B cell (primary cell): ENCODE results near the gene RABGAP1. TPM values are rescaled to one million over a fixed set of nuclear protein-coding genes. Genes with fewer than 3 reads are reported as not detected.
"Not testable (repeated sequence)": the region's sequence is repeated elsewhere in the genome, so short reads cannot be mapped to it uniquely, and the experiment has no call there.

Experiments
- ATAC-seq: fragments of 200-7000 bp; cut with Tn5 transposase; one replicate; pipeline ENCODE4 v1.10.0; 2021; ENCODE audit warnings: low read depth, mild to moderate bottlenecking, moderate number of reproducible peaks, moderate library complexity
- CTCF ChIA-PET: fragments of 350-600 bp; sonication (Branson Sonifier 250); formaldehyde crosslinking; loops from one replicate; lab custom pipeline; 2021; ENCODE audit warnings: antibody characterized with exemption, inconsistent platforms; lab: Charles Lee
- POLR2A ChIA-PET: fragments of 350-600 bp; sonication (Branson Sonifier 250); formaldehyde crosslinking; loops from one replicate; lab custom pipeline; 2021; ENCODE audit warnings: antibody characterized with exemption; lab: Charles Lee
- DNase-seq: peaks from one replicate; pipeline ENCODE4 v3.0.0; 2013
- H2AFZ ChIP-seq: 2 replicates; pipeline ENCODE4 v1.6.1; 2012; ENCODE audit warnings: mild to moderate bottlenecking, low read depth, low read length; ENCODE audit not compliant: insufficient read depth, poor library complexity, severe bottlenecking
- H3K27ac ChIP-seq, 2 donors: 1 replicate in 1 of 2; 2 replicates in 1 of 2; pipeline ENCODE4 v1.5.1; 2012 to 2013; ENCODE audit warnings: low read length in 2 of 2, mild to moderate bottlenecking in 2 of 2, moderate library complexity in 1 of 2
- H3K27me3 ChIP-seq, 4 experiments: fragments of 200-600 bp in 1 of 4; sonication (generic) in 1 of 4; replicated peaks in 1 of 4; 1 replicate in 2 of 4; 2 replicates in 2 of 4; pipeline versions ENCODE4 v1.6.1 to v1.7.0; 2013 to 2016; ENCODE audit warnings: low read length in 3 of 4, mild to moderate bottlenecking in 2 of 4, mixed read lengths in 1 of 4, moderate library complexity in 1 of 4; ENCODE audit not compliant: insufficient read depth in 4 of 4, control insufficient read depth in 3 of 4; ENCODE audit errors: control extremely low read depth in 1 of 4
- H3K36me3 ChIP-seq, 2 experiments: replicated peaks in 1 of 2; 1 replicate in 1 of 2; 2 replicates in 1 of 2; pipeline versions ENCODE4 v1.6.1 to v1.7.1; 2013; ENCODE audit warnings: low read length in 1 of 2; ENCODE audit not compliant: insufficient read depth in 2 of 2, control insufficient read depth in 1 of 2; ENCODE audit errors: control extremely low read depth in 1 of 2, extremely low read depth in 1 of 2
- H3K4me1 ChIP-seq, 2 donors: fragments of 200-600 bp in 1 of 2; sonication (generic) in 1 of 2; 1 replicate in 1 of 2; 2 replicates in 1 of 2; pipeline versions ENCODE4 v1.5.1 to v1.6.1; 2013 to 2017; ENCODE audit warnings: low read length in 2 of 2; ENCODE audit not compliant: control insufficient read depth in 2 of 2, insufficient read depth in 2 of 2
- H3K4me2 ChIP-seq: replicated peaks from 2 replicates; pipeline ENCODE3; 2012; ENCODE audit warnings: mild to moderate bottlenecking, low read depth, low read length; ENCODE audit not compliant: poor library complexity, severe bottlenecking
- H3K4me3 ChIP-seq, 5 experiments: fragments of 200-600 bp in 1 of 5; sonication (generic) in 1 of 5; 1 replicate in 3 of 5; 2 replicates in 2 of 5; pipeline versions ENCODE4 v1.5.1 to v1.7.0; 2011 to 2016; ENCODE audit warnings: low read length in 4 of 5, mild to moderate bottlenecking in 4 of 5, low read depth in 2 of 5, control low read depth in 1 of 5, moderate library complexity in 1 of 5; ENCODE audit not compliant: insufficient read depth in 1 of 5; ENCODE audit errors: control extremely low read depth in 1 of 5, extremely low read depth in 1 of 5
- H3K79me2 ChIP-seq: fragments of 200-600 bp; sonication (generic); one replicate; pipeline ENCODE4 v1.6.0; 2016; ENCODE audit warnings: low read length; ENCODE audit not compliant: control insufficient read depth, insufficient read depth
- H3K9ac ChIP-seq: fragments of 200-600 bp; sonication (generic); 2 replicates; pipeline ENCODE4 v1.6.1; 2017; ENCODE audit warnings: mild to moderate bottlenecking, low read length, moderate library complexity
- H3K9me3 ChIP-seq, 3 donors: one replicate each; pipeline versions ENCODE4 v1.6.1 to v1.7.1; 2013; ENCODE audit warnings: low read length in 2 of 3; ENCODE audit not compliant: control insufficient read depth in 2 of 3, insufficient read depth in 1 of 3; ENCODE audit errors: control extremely low read depth in 1 of 3
- H4K20me1 ChIP-seq: 2 replicates; pipeline ENCODE4 v1.6.0; 2012; ENCODE audit warnings: mild to moderate bottlenecking, low read length; ENCODE audit not compliant: insufficient read depth, control insufficient read depth, poor library complexity, severe bottlenecking
- H3K27ac Mint-ChIP-seq: one replicate; pipeline ENCODE4 v1.8.0; 2021; ENCODE audit warnings: mixed read lengths
- H3K27me3 Mint-ChIP-seq: one replicate; pipeline ENCODE4 v1.8.0; 2021; ENCODE audit warnings: mixed read lengths
- H3K4me1 Mint-ChIP-seq: one replicate; pipeline ENCODE4 v1.8.0; 2021; ENCODE audit warnings: mixed read lengths
- H3K4me3 Mint-ChIP-seq: one replicate; pipeline ENCODE4 v1.8.0; 2021; ENCODE audit warnings: mixed read lengths
- H3K9me3 Mint-ChIP-seq: one replicate; pipeline ENCODE4 v1.8.0; 2022; ENCODE audit warnings: mixed read lengths; ENCODE audit not compliant: insufficient read depth
- CTCF ChIP-seq: fragments of 200-600 bp; IDR thresholded peaks from one replicate; pipeline ENCODE4 v1.8.0; 2022; ENCODE audit warnings: antibody characterized with exemption, mild to moderate bottlenecking
- EZH2 ChIP-seq: IDR thresholded peaks from 2 replicates; pipeline ENCODE4 v1.6.1; 2012; ENCODE audit warnings: borderline replicate concordance, low read depth, mild to moderate bottlenecking, moderate library complexity, low read length; ENCODE audit not compliant: insufficient read depth, poor library complexity, severe bottlenecking
- WGBS: methylation state at CpG from one replicate; pipeline ENCODE4 v1.1.5; 2013; ENCODE audit warnings: missing lambda C conversion rate; ENCODE audit not compliant: insufficient coverage; 5-methylcytosine and 5-hydroxymethylcytosine counted together
- intact Hi-C: fragments of 100-400 bp; cut with micrococcal nuclease; formaldehyde crosslinking; loops from one replicate; pipeline ENCODE4 v1.10.0; 2022
- polyA plus RNA-seq: library from polyadenylated mRNA; depleted of rRNA; stranded (reverse); fragments of >200 nt; gene quantifications from 2 replicates; pipeline ENCODE4 v1.2.3, GENCODE V29; 2012
- total RNA-seq, 2 donors: library from RNA; stranded (reverse); fragments of 120-200 nt in 1 of 2; gene quantifications; 1 replicate in 1 of 2; 2 replicates in 1 of 2; pipeline versions ENCODE4 v1.2.3 to v1.2.4, GENCODE V29; 2013 to 2022

RABGAP1 gene
- total and polyA plus RNA-seq, 2 donors (not counting 1 experiment from before 2014, with no cell fraction given) = 13.9 to 81.0 TPM

- intact Hi-C loops = loop anchor here (1.0 to 10.0 kb wide), 7 partner anchors 8 to 440 kb away; partner anchors contain the start of genes PDCL, STRBP, ZBTB26 and ZBTB6
- POLR2A ChIA-PET = interaction anchor here (0.6 to 2.9 kb wide), 4 partner anchors 8 to 36 kb away, joined by 3 to 28 read pairs (median 10); partner anchors contain the start of genes RABGAP1, ZBTB26 and ZBTB6
- H4K20me1 ChIP-seq = no peaks in the 10 kb centered on the region
- peak within 1 kb of the TSS; percentile 79 to 94 for H3K27ac ChIP-seq
- no peaks in the 10 kb centered on the region for H3K9me3 ChIP-seq
- Mint-ChIP-seq H3K27ac (peak within 1 kb of the TSS; percentile 99), H3K27me3 (no peaks in the 10 kb centered on the region), H3K4me3 (peak within 1 kb of the TSS; percentile 97), H3K9me3 (no peaks in the 10 kb centered on the region), H3K4me1 (peaks cover 29% of the 10 kb centered on the region)
- TF ChIP-seq CTCF (peak; percentile 12), EZH2 (no peak)
- peak within 1 kb of the TSS; percentile 67 to 95 (median 85) for H3K4me3 ChIP-seq
- peak within 1 kb of the TSS; percentile 89 for H3K4me2 ChIP-seq
- H3K36me3 ChIP-seq = peaks cover 0 to 3% of the 10 kb centered on the region in 2 experiments
- DNase-seq = peak; percentile 99
- peak within 1 kb of the TSS; percentile 97 for H3K9ac ChIP-seq
- peak; percentile 91 for ATAC-seq
- H3K4me1 ChIP-seq = peaks cover 17 to 28% of the 10 kb centered on the region in 2 donors
- peak within 1 kb of the TSS; percentile 89 for H2AFZ ChIP-seq
- H3K79me2 ChIP-seq = peaks cover 59% of the 10 kb centered on the region
- WGBS = under 1% methylated on average over 59 of the region's 77 CpGs
- H3K27me3 ChIP-seq = no peaks in the 10 kb centered on the region
- CTCF ChIA-PET = interaction anchor here (0.8 to 2.5 kb wide), 9 partner anchors 8 to 445 kb away, joined by 3 to 14 read pairs (median 4); partner anchors contain the start of genes PDCL, RABGAP1 and ZBTB6
These were observed 35.8 kb upstream of the RABGAP1 start, which contains the start of gene RC3H2 for GRCh38 chr9:122904823-122905710. Gene RC3H2, minus strand, starts transcription at chr9:122905359. Its CDS starts 7,850 bp downstream, at chr9:122897509.

GRCh38 chr9:122906122-122906521 lies 34.7 kb upstream of the RABGAP1 start:
- CTCF ChIA-PET = interaction anchor here (1.5 kb wide), 1 partner anchor 85 kb away, joined by 4 read pairs; no protein-coding TSS in a partner anchor
- not testable (repeated sequence) for H3K27ac Mint-ChIP-seq

More at GRCh38 chr9:122906122-122906521, 34.7 kb upstream of the RABGAP1 start:
- not testable (repeated sequence) for DNase-seq, H2AFZ ChIP-seq, H3K27me3 ChIP-seq, ATAC-seq, H3K9me3 Mint-ChIP-seq, H4K20me1 ChIP-seq, H3K27me3 Mint-ChIP-seq, H3K4me2 ChIP-seq, H3K9ac ChIP-seq, H3K27ac ChIP-seq, H3K9me3 ChIP-seq, H3K4me3 Mint-ChIP-seq, H3K4me3 ChIP-seq
- H3K36me3 ChIP-seq = peaks cover 0 to 13% of the 10 kb centered on the region in 2 experiments
- peaks cover 27% of the 10 kb centered on the region for H3K4me1 Mint-ChIP-seq
- POLR2A ChIA-PET = interaction anchor here (2.9 kb wide), 1 partner anchor 7 kb away, joined by 28 read pairs; the partner anchor contains the start of gene ZBTB6
- peaks cover 17 to 23% of the 10 kb centered on the region in 2 donors for H3K4me1 ChIP-seq
- peaks cover 54% of the 10 kb centered on the region for H3K79me2 ChIP-seq
- intact Hi-C loops = loop anchor here (10.0 kb wide), 2 partner anchors 359 to 439 kb away; partner anchors contain the start of gene STRBP
- WGBS = 100% methylated on average over 8 of the region's 16 CpGs
